LoVo (cell line): ENCODE measurements around the gene CAMP.
"Not testable (repeated sequence)": the region's sequence is repeated elsewhere in the genome, so short reads cannot be mapped to it uniquely, and the experiment has no call there.

ENCODE experiments used
- DNase-seq: peaks from one replicate; pipeline ENCODE4 v3.0.0-alpha.2; 2016; ENCODE audit warnings: low spot score

CAMP gene

GRCh38 chr3:48258530-48258929 is 35.2 kb downstream of the CAMP start:
- no peak for DNase-seq

GRCh38 chr3:48267782-48268181 is 44.5 kb downstream of the CAMP start:
- no peak for DNase-seq

GRCh38 chr3:48268381-48268935 is 45.2 kb downstream of the CAMP start:
- DNase-seq, result peak; percentile 75

GRCh38 chr3:48268936-48269561 is 45.8 kb downstream of the CAMP start:
- no peak for DNase-seq

GRCh38 chr3:48269592-48269991 is 46.3 kb downstream of the CAMP start:
- DNase-seq, result no peak

GRCh38 chr3:48270306-48270705 is 47.0 kb downstream of the CAMP start:
- no peak for DNase-seq

GRCh38 chr3:48271223-48271622 is 47.9 kb downstream of the CAMP start:
- DNase-seq, result not testable (repeated sequence)

GRCh38 chr3:48271763-48272498 is 48.6 kb downstream of the CAMP start:
- DNase-seq, result no peak

- DNase-seq, result peak; percentile 63
Observed at GRCh38 chr3:48273594-48274211, 50.4 kb downstream of the CAMP start.

- DNase-seq, result no peak
Observed at GRCh38 chr3:48274452-48274851, 51.2 kb downstream of the CAMP start.
